ENCODE data around the gene OR6K3.

GRCh38 chr1:158731707-158732106 lies 11.2 kb upstream of the OR6K3 start:
- TF ChIP-seq CTCF (IDR thresholded peaks at IDR 0.05 in 8 of 11, conservative IDR thresholded peaks at IDR 0.05 in 3 of 11) (no peak), POLR2A (IDR thresholded peaks at IDR 0.05) (no peak), POLR2AphosphoS5 (IDR thresholded peaks at IDR 0.05) (no peak)
